GM19193 (cell line): ENCODE measurements around the gene VWF.

Source experiments
- POLR2A ChIP-seq: IDR thresholded peaks from 4 replicates; pipeline ENCODE4 v1.6.1; 2011; ENCODE audit not compliant: insufficient read depth, insufficient read length; ENCODE audit errors: extremely low read depth

The VWF gene

GRCh38 chr12:5899675-5900074 is 224.8 kb downstream of the VWF start:
- no peak for TF ChIP-seq POLR2A

GRCh38 chr12:5898874-5899273 is 225.6 kb downstream of the VWF start:
- TF ChIP-seq POLR2A: no peak
